A673 (cell line): Measurements from ENCODE around the gene COL2A1.

Experiments used
- CTCF ChIP-seq: fragments of 300-800, 200-600 bp; sonication (generic); conservative IDR thresholded peaks from 2 replicates; pipeline ENCODE4 v1.5.1; 2017; ENCODE audit warnings: low read depth, mild to moderate bottlenecking, antibody characterized with exemption, low read length, moderate library complexity, mixed read lengths
- EZH2 ChIP-seq: fragments of 200-600 bp; sonication (generic); IDR thresholded peaks from 2 replicates; pipeline ENCODE4 v1.6.1; 2017; ENCODE audit warnings: borderline replicate concordance, low read depth, mild to moderate bottlenecking, mixed read lengths, antibody characterized with exemption, low read length; ENCODE audit not compliant: poor library complexity, severe bottlenecking

- TF ChIP-seq EZH2 (no peak), CTCF (no peak)
Measured at GRCh38 chr12:47942614-47943225, 61.6 kb downstream of the COL2A1 start.
